WTC11 (cell line): ENCODE data around the gene TPR. TPM values are rescaled to one million over a fixed set of nuclear protein-coding genes. Genes with fewer than 3 reads are reported as not detected.

Experiments used
- ATAC-seq: fragments of 200-7000 bp; cut with Tn5 transposase; 2 replicates; pipeline ENCODE4 v1.10.0; 2021; ENCODE audit warnings: mild to moderate bottlenecking, moderate library complexity
- CTCF ChIA-PET: fragments of 300-600 bp; sonication (Branson Sonifier 250); formaldehyde crosslinking; loops from one replicate; lab custom pipeline; 2021; ENCODE audit warnings: antibody characterized with exemption; lab: Charles Lee
- POLR2A ChIA-PET: fragments of 350-600 bp; sonication (Branson Sonifier 250); formaldehyde crosslinking; loops from one replicate; lab custom pipeline; 2021; ENCODE audit warnings: antibody characterized with exemption; lab: Charles Lee
- DNase-seq: peaks from one replicate; pipeline ENCODE4 v3.0.0; 2021; ENCODE audit warnings: low spot score
- H3K27ac Mint-ChIP-seq: 2 replicates; pipeline ENCODE4 v1.8.0; 2021; ENCODE audit warnings: mixed read lengths
- H3K27me3 Mint-ChIP-seq: 2 replicates; pipeline ENCODE4 v1.8.0; 2021; ENCODE audit warnings: low read depth, mild to moderate bottlenecking, moderate library complexity, mixed read lengths
- H3K36me3 Mint-ChIP-seq: 2 replicates; pipeline ENCODE4 v1.8.0; 2021; ENCODE audit warnings: mixed read lengths
- H3K4me1 Mint-ChIP-seq: 2 replicates; pipeline ENCODE4 v1.8.0; 2022; ENCODE audit warnings: mixed read lengths
- H3K4me3 Mint-ChIP-seq: 2 replicates; pipeline ENCODE4 v1.8.0; 2021; ENCODE audit warnings: mild to moderate bottlenecking, moderate library complexity, mixed read lengths
- H3K9me3 Mint-ChIP-seq: 2 replicates; pipeline ENCODE4 v1.8.0; 2021; ENCODE audit warnings: mixed read lengths
- ATF6 ChIP-seq: sonication (generic); formaldehyde crosslinking; IDR thresholded peaks from 2 replicates; pipeline ENCODE4 v1.8.1; 2023; ENCODE audit warnings: mild to moderate bottlenecking, missing genetic modification reagents
- CBFB ChIP-seq: sonication (generic); formaldehyde crosslinking; IDR thresholded peaks from 2 replicates; pipeline ENCODE4 v1.8.1; 2022; ENCODE audit warnings: mild to moderate bottlenecking, low read depth, missing genetic modification reagents
- CDX4 ChIP-seq: fragments of 250-450 bp; sonication (Bioruptor Pico); IDR thresholded peaks from 2 replicates; pipeline ENCODE4 v1.9.0; 2021; ENCODE audit warnings: moderate library complexity, mild to moderate bottlenecking, inconsistent platforms, borderline replicate concordance
- CTCF ChIP-seq: fragments of 200-600 bp; IDR thresholded peaks from 2 replicates; pipeline ENCODE4 v1.8.0; 2022; ENCODE audit warnings: antibody characterized with exemption
- E2F5 ChIP-seq: sonication (generic); formaldehyde crosslinking; IDR thresholded peaks from 2 replicates; pipeline ENCODE4 v1.8.1; 2022; ENCODE audit warnings: mild to moderate bottlenecking, moderate library complexity, missing genetic modification reagents
- EMX1 ChIP-seq: fragments of 250-450 bp; sonication (Bioruptor Pico); IDR thresholded peaks from 2 replicates; pipeline ENCODE4 v1.8.0; 2021; ENCODE audit warnings: mild to moderate bottlenecking
- FOXJ3 ChIP-seq: sonication (generic); formaldehyde crosslinking; IDR thresholded peaks from 2 replicates; pipeline ENCODE4 v1.9.0; 2021; ENCODE audit warnings: missing genetic modification reagents, mild to moderate bottlenecking, borderline replicate concordance
- FOXK1 ChIP-seq: sonication (generic); formaldehyde crosslinking; IDR thresholded peaks from 2 replicates; pipeline ENCODE4 v1.8.0; 2022; ENCODE audit warnings: mild to moderate bottlenecking, moderate library complexity, missing genetic modification reagents
- FOXP4 ChIP-seq: sonication (generic); formaldehyde crosslinking; IDR thresholded peaks from 2 replicates; pipeline ENCODE4 v1.8.0; 2022; ENCODE audit warnings: mild to moderate bottlenecking, missing genetic modification reagents
- GRHL2 ChIP-seq: fragments of 250-450 bp; sonication (Bioruptor Pico); IDR thresholded peaks from 2 replicates; pipeline ENCODE4 v1.8.0; 2022; ENCODE audit warnings: mild to moderate bottlenecking, moderate library complexity; ENCODE audit not compliant: insufficient replicate concordance, severe bottlenecking
- GTF2I ChIP-seq: fragments of 250-450 bp; sonication (Bioruptor Pico); conservative IDR thresholded peaks from 2 replicates; pipeline ENCODE4 v1.4.0; 2021; ENCODE audit warnings: mild to moderate bottlenecking
- JAZF1 ChIP-seq: fragments of 250-450 bp; sonication (Bioruptor Pico); IDR thresholded peaks from 2 replicates; pipeline ENCODE4 v1.9.0; 2021; ENCODE audit warnings: moderate library complexity, mild to moderate bottlenecking, inconsistent platforms
- MAX ChIP-seq: sonication (generic); formaldehyde crosslinking; IDR thresholded peaks from 2 replicates; pipeline ENCODE4 v1.8.0; 2022; ENCODE audit warnings: mild to moderate bottlenecking, missing genetic modification reagents
- NR1H2 ChIP-seq: sonication (generic); formaldehyde crosslinking; IDR thresholded peaks from 2 replicates; pipeline ENCODE4 v1.9.0; 2021; ENCODE audit warnings: mild to moderate bottlenecking, moderate library complexity, missing genetic modification reagents
- PREB ChIP-seq: sonication (generic); formaldehyde crosslinking; IDR thresholded peaks from 2 replicates; pipeline ENCODE4 v1.8.1; 2022; ENCODE audit warnings: mild to moderate bottlenecking, missing genetic modification reagents, moderate library complexity, borderline replicate concordance
- PRRX2 ChIP-seq: fragments of 250-450 bp; sonication (Bioruptor Pico); IDR thresholded peaks from 2 replicates; pipeline ENCODE4 v1.8.0; 2021; ENCODE audit warnings: mild to moderate bottlenecking
- USF2 ChIP-seq: sonication (generic); formaldehyde crosslinking; IDR thresholded peaks from 2 replicates; pipeline ENCODE4 v1.8.1; 2023; ENCODE audit warnings: mild to moderate bottlenecking, missing genetic modification reagents, moderate library complexity
- ZBTB43 ChIP-seq: sonication (generic); formaldehyde crosslinking; IDR thresholded peaks from 2 replicates; pipeline ENCODE4 v1.8.1; 2023; ENCODE audit warnings: mild to moderate bottlenecking, missing genetic modification reagents
- ZNF121 ChIP-seq: sonication (generic); formaldehyde crosslinking; IDR thresholded peaks from 2 replicates; pipeline ENCODE4 v1.8.0; 2023; ENCODE audit warnings: missing genetic modification reagents
- ZNF219 ChIP-seq: sonication (generic); formaldehyde crosslinking; IDR thresholded peaks from 2 replicates; pipeline ENCODE4 v1.8.0; 2023; ENCODE audit warnings: missing genetic modification reagents, mild to moderate bottlenecking, borderline replicate concordance
- ZNF263 ChIP-seq: sonication (generic); formaldehyde crosslinking; IDR thresholded peaks from 2 replicates; pipeline ENCODE4 v1.8.1; 2022; ENCODE audit warnings: low read depth, mild to moderate bottlenecking, moderate library complexity, missing genetic modification reagents
- total RNA-seq: library from RNA; stranded (reverse); gene quantifications from 3 replicates; pipeline ENCODE4 v1.2.3, GENCODE V29; 2021

TPR gene
- total RNA-seq, 1 experiment from 2014 or later, result 119 TPM

- TF ChIP-seq CTCF, result no peak
- TF ChIP-seq, all 79 proteins: peak for 0
Observed at GRCh38 chr1:186286615-186287315, 88.3 kb downstream of the TPR start (continued).

- CTCF ChIA-PET, result no interaction called here
- no peak for ATAC-seq
- Mint-ChIP-seq H3K4me1 (no peaks in the 10 kb centered on the region), H3K27me3 (no peaks in the 10 kb centered on the region), H3K9me3 (no peaks in the 10 kb centered on the region), H3K36me3 (no peaks in the 10 kb centered on the region), H3K27ac (no peak overlapping the region), H3K4me3 (no peak overlapping the region)
- POLR2A ChIA-PET, result no interaction called here
- no peak for TF ChIP-seq E2F5 (CRISPR knock-in tag)
- no peak for TF ChIP-seq NR1H2 (CRISPR knock-in tag)
- TF ChIP-seq ZNF219, result no peak
- no peak for TF ChIP-seq EMX1 (CRISPR knock-in tag)
- no peak for TF ChIP-seq FOXJ3 (CRISPR knock-in tag)
- no peak for TF ChIP-seq MAX (CRISPR knock-in tag)
- no peak for TF ChIP-seq ZBTB43 (CRISPR knock-in tag)
- no peak for DNase-seq
Observed at GRCh38 chr1:186283374-186283773, 91.7 kb downstream of the TPR start.

GRCh38 chr1:186282466-186282865 lies 92.6 kb downstream of the TPR start:
- DNase-seq, result no peak
- Mint-ChIP-seq H3K27me3 (no peaks in the 10 kb centered on the region), H3K9me3 (no peaks in the 10 kb centered on the region), H3K4me3 (no peak overlapping the region), H3K4me1 (no peaks in the 10 kb centered on the region), H3K36me3 (no peaks in the 10 kb centered on the region), H3K27ac (no peak overlapping the region)
- CTCF ChIA-PET, result no interaction called here
- ATAC-seq, result no peak
- POLR2A ChIA-PET, result no interaction called here
- TF ChIP-seq FOXK1 (CRISPR knock-in tag) (no peak), CBFB (CRISPR knock-in tag) (no peak), GTF2I (CRISPR knock-in tag) (no peak), GRHL2 (CRISPR knock-in tag) (no peak), PRRX2 (CRISPR knock-in tag) (no peak), CDX4 (CRISPR knock-in tag) (no peak), ZNF121 (CRISPR knock-in tag) (no peak), PREB (CRISPR knock-in tag) (no peak), ZNF263 (no peak), JAZF1 (CRISPR knock-in tag) (no peak), MAX (CRISPR knock-in tag) (no peak), USF2 (CRISPR knock-in tag) (no peak), FOXP4 (CRISPR knock-in tag) (no peak), ATF6 (CRISPR knock-in tag) (no peak), EMX1 (CRISPR knock-in tag) (no peak)
